Muscle of leg (tissue), 11 donors: ENCODE data around the gene SEM1. TPM values are rescaled to one million over a fixed set of nuclear protein-coding genes. Genes with fewer than 3 reads are reported as not detected.
"Not testable (repeated sequence)": the region's sequence is repeated elsewhere in the genome, so short reads cannot be mapped to it uniquely, and the experiment has no call there.

Experiments used
- DNase-seq: peaks from one replicate; pipeline ENCODE4 v3.0.0; 2013
- H3K27ac ChIP-seq: one replicate; pipeline ENCODE4 v1.5.1; 2013; ENCODE audit warnings: mild to moderate bottlenecking, low read length, control low read depth
- H3K27me3 ChIP-seq: one replicate; pipeline ENCODE4 v1.6.1; 2013; ENCODE audit warnings: low read length; ENCODE audit not compliant: control insufficient read depth, insufficient read depth
- H3K36me3 ChIP-seq: one replicate; pipeline ENCODE4 v1.6.1; 2013; ENCODE audit warnings: low read length; ENCODE audit not compliant: control insufficient read depth, insufficient read depth
- H3K4me1 ChIP-seq: one replicate; pipeline ENCODE4 v1.6.1; 2013; ENCODE audit warnings: low read length; ENCODE audit not compliant: control insufficient read depth, insufficient read depth
- H3K4me3 ChIP-seq: one replicate; pipeline ENCODE4 v1.5.1; 2013; ENCODE audit warnings: low read length, control low read depth
- H3K9me3 ChIP-seq: replicated peaks from 2 replicates; pipeline ENCODE4 v1.6.1; 2013; ENCODE audit warnings: low read depth, low read length; ENCODE audit not compliant: control insufficient read depth
- WGBS: methylation state at CpG from one replicate; pipeline ENCODE4 v1.1.5; 2013; ENCODE audit warnings: missing lambda C conversion rate; ENCODE audit not compliant: insufficient coverage; 5-methylcytosine and 5-hydroxymethylcytosine counted together
- polyA plus RNA-seq, 8 donors: library from polyadenylated mRNA; unstranded; fragments of 120-200 nt; gene quantifications; one replicate each; pipeline versions ENCODE4 v1.2.1 to v1.2.3, GENCODE V29; 2013; ENCODE audit warnings: inconsistent platforms in 1 of 8, low replicate concordance in 1 of 8; ENCODE audit not compliant: insufficient read length in 8 of 8, insufficient read depth in 1 of 8
- total RNA-seq: library from RNA; stranded (reverse); fragments of 120-200 nt; gene quantifications from one replicate; pipeline ENCODE4 v1.2.4, GENCODE V29; 2013

The SEM1 gene
- total and polyA plus RNA-seq, 9 donors: 60.6 to 239 (median 160) TPM

GRCh38 chr7:96655956-96656355 lies 53.7 kb downstream of the SEM1 start:
- H3K9me3 ChIP-seq: no peaks in the 10 kb centered on the region
- no peaks in the 10 kb centered on the region for H3K36me3 ChIP-seq
- DNase-seq: no peak
- H3K4me3 ChIP-seq: no peak overlapping the region
- no peak overlapping the region for H3K27ac ChIP-seq
- WGBS: 82% methylated on average over 2 of the region's 2 CpGs
- no peaks in the 10 kb centered on the region for H3K27me3 ChIP-seq
- H3K4me1 ChIP-seq: no peaks in the 10 kb centered on the region

- no peaks in the 10 kb centered on the region for H3K27me3 ChIP-seq
- H3K27ac ChIP-seq: no peak overlapping the region
- no peaks in the 10 kb centered on the region for H3K9me3 ChIP-seq
- DNase-seq: no peak
- H3K4me3 ChIP-seq: no peak overlapping the region
- no peaks in the 10 kb centered on the region for H3K36me3 ChIP-seq
- no peaks in the 10 kb centered on the region for H3K4me1 ChIP-seq
- WGBS: 100% methylated on average over 1 of the region's 4 CpGs
Measured at GRCh38 chr7:96654630-96655188, 54.9 kb downstream of the SEM1 start.

DNA sequence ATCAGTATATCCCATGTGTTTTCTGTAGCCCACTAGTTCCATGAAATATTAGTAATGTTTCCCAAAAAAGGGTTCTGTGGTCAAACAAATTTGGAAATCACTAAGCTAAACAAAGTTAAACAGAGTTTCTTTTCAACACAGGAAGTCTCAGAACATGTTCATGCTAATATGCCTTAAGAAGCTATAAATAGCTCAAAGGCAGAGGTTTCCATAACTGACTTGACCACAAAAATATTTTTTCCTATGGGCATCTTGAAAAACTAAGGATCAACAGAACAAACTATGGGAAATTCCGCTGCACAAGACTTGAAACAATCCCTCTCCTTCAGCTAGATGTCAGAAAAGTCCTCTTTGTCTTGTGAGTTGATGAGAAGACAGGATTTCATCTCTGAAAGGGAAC lies 59.7 kb downstream of the SEM1 start:
- Histone ChIP-seq H3K9me3 (no peaks in the 10 kb centered on the region), H3K36me3 (no peaks in the 10 kb centered on the region), H3K27ac (no peak overlapping the region), H3K4me3 (no peak overlapping the region), H3K27me3 (no peaks in the 10 kb centered on the region), H3K4me1 (no peaks in the 10 kb centered on the region)
- peak; percentile 3 for DNase-seq
- no CpG with 5 or more reads among the region's 1 CpG for WGBS

- Histone ChIP-seq H3K4me1 (no peaks in the 10 kb centered on the region), H3K9me3 (no peaks in the 10 kb centered on the region), H3K36me3 (no peaks in the 10 kb centered on the region), H3K27me3 (no peaks in the 10 kb centered on the region), H3K27ac (no peak overlapping the region), H3K4me3 (no peak overlapping the region)
- 71% methylated on average over 6 of the region's 8 CpGs for WGBS
- DNase-seq: no peak
Measured at GRCh38 chr7:96648784-96649183, 60.9 kb downstream of the SEM1 start.

DNA sequence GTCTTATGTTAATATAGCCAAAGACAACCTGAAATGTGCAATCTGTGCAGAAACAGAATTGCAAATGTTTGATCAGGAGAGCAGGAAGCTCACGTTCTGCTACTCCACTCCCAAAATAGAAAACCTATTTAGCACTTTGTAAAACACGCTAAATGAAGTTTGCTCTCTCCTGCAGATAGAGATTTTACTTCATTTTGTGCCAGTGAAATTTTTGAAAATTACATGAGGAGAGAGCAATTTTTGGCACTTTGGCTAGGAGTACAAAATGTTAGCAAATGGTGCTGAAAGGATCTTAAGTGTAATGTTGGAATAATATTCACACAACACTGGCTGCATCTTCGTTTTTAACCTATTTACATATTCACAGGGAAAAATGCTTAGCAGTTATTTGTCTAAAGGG lies 61.9 kb downstream of the SEM1 start:
- no peak for DNase-seq
- H3K4me1 ChIP-seq: no peaks in the 10 kb centered on the region
- H3K36me3 ChIP-seq: no peaks in the 10 kb centered on the region
- no peak overlapping the region for H3K27ac ChIP-seq
- no CpG with 5 or more reads among the region's 3 CpGs for WGBS
- H3K27me3 ChIP-seq: no peaks in the 10 kb centered on the region
- H3K4me3 ChIP-seq: no peak overlapping the region
- no peaks in the 10 kb centered on the region for H3K9me3 ChIP-seq

GRCh38 chr7:96645084-96645483 lies 64.6 kb downstream of the SEM1 start:
- WGBS: 100% methylated on average over 3 of the region's 3 CpGs
- no peak for DNase-seq

GRCh38 chr7:96643436-96643835 lies 66.2 kb downstream of the SEM1 start:
- WGBS: no CpG with 5 or more reads among the region's 4 CpGs

More at GRCh38 chr7:96645084-96645483, 64.6 kb downstream of the SEM1 start:
- Histone ChIP-seq H3K4me3 (no peak overlapping the region), H3K27ac (no peak overlapping the region), H3K27me3 (no peaks in the 10 kb centered on the region), H3K36me3 (no peaks in the 10 kb centered on the region), H3K9me3 (no peaks in the 10 kb centered on the region), H3K4me1 (no peaks in the 10 kb centered on the region)

GRCh38 chr7:96640054-96640453 lies 69.6 kb downstream of the SEM1 start:
- H3K4me3 ChIP-seq: no peak overlapping the region
- H3K9me3 ChIP-seq: no peaks in the 10 kb centered on the region
- H3K27ac ChIP-seq: no peak overlapping the region
- H3K27me3 ChIP-seq: no peaks in the 10 kb centered on the region
- no peak for DNase-seq
- whole genome bisulfite sequencing: no CpG with 5 or more reads among the region's 2 CpGs
- H3K36me3 ChIP-seq: no peaks in the 10 kb centered on the region
- H3K4me1 ChIP-seq: no peaks in the 10 kb centered on the region

More at GRCh38 chr7:96643436-96643835, 66.2 kb downstream of the SEM1 start:
- H3K36me3 ChIP-seq, H3K27ac ChIP-seq, H3K4me3 ChIP-seq, H3K9me3 ChIP-seq, H3K4me1 ChIP-seq, H3K27me3 ChIP-seq, DNase-seq: not testable (repeated sequence)
